HepG2 (cell line): Measurements from ENCODE around the gene SEC61B. TPM values are rescaled to one million over a fixed set of nuclear protein-coding genes. Genes with fewer than 3 reads are reported as not detected.

Experiments
- CHCHD3 ChIP-seq: sonication (generic); formaldehyde crosslinking; IDR thresholded peaks from 2 replicates; pipeline ENCODE4 v1.8.0; 2022; ENCODE audit warnings: mild to moderate bottlenecking, missing genetic modification reagents, moderate library complexity
- GZF1 ChIP-seq: sonication (generic); formaldehyde crosslinking; IDR thresholded peaks from 2 replicates; pipeline ENCODE4 v1.5.1; 2020; ENCODE audit warnings: mild to moderate bottlenecking, missing genetic modification reagents
- JDP2 ChIP-seq: sonication (generic); formaldehyde crosslinking; IDR thresholded peaks from 2 replicates; pipeline ENCODE4 v1.8.1; 2022; ENCODE audit warnings: missing genetic modification reagents, borderline replicate concordance
- MAFG ChIP-seq: sonication (generic); formaldehyde crosslinking; IDR thresholded peaks from 2 replicates; pipeline ENCODE4 v1.5.1; 2020; ENCODE audit warnings: mild to moderate bottlenecking, missing genetic modification reagents
- MTF1 ChIP-seq: sonication (generic); formaldehyde crosslinking; IDR thresholded peaks from 2 replicates; pipeline ENCODE4 v1.5.0; 2020; ENCODE audit warnings: missing genetic modification reagents
- PCBP1 ChIP-seq: fragments of 200-400 bp; formaldehyde crosslinking; IDR thresholded peaks from 2 replicates; pipeline ENCODE4 v1.6.1; 2017; ENCODE audit warnings: mild to moderate bottlenecking, low read depth, low read length, borderline replicate concordance
- PHF21A ChIP-seq: sonication (generic); formaldehyde crosslinking; IDR thresholded peaks from 2 replicates; pipeline ENCODE4 v1.5.0; 2020; ENCODE audit warnings: mild to moderate bottlenecking, missing genetic modification reagents
- POLR2AphosphoS2 ChIP-seq: IDR thresholded peaks from 2 replicates; pipeline ENCODE4 v1.6.1; 2011; ENCODE audit warnings: low read depth, low read length, improper control_type of control experiment
- RBAK ChIP-seq: sonication (generic); formaldehyde crosslinking; IDR thresholded peaks from 2 replicates; pipeline ENCODE4 v1.5.1; 2020; ENCODE audit warnings: mild to moderate bottlenecking, missing genetic modification reagents
- TEAD2 ChIP-seq: sonication (generic); formaldehyde crosslinking; IDR thresholded peaks from 2 replicates; pipeline ENCODE4 v1.9.0; 2021; ENCODE audit warnings: missing genetic modification reagents
- ZBTB21 ChIP-seq: sonication (generic); formaldehyde crosslinking; IDR thresholded peaks from 2 replicates; pipeline ENCODE4 v1.4.0; 2020; ENCODE audit warnings: missing genetic modification reagents
- ZNF382 ChIP-seq: sonication (generic); formaldehyde crosslinking; IDR thresholded peaks from 2 replicates; pipeline ENCODE4 v1.5.0; 2020; ENCODE audit warnings: missing genetic modification reagents, mild to moderate bottlenecking, borderline replicate concordance
- ZNF678 ChIP-seq: sonication (generic); formaldehyde crosslinking; IDR thresholded peaks from 2 replicates; pipeline ENCODE4 v1.4.0; 2020; ENCODE audit warnings: mild to moderate bottlenecking, missing genetic modification reagents
- ZSCAN21 ChIP-seq: sonication (generic); formaldehyde crosslinking; IDR thresholded peaks from 2 replicates; pipeline ENCODE4 v1.8.0; 2022; ENCODE audit warnings: mild to moderate bottlenecking, missing genetic modification reagents, moderate library complexity, borderline replicate concordance
- polyA plus RNA-seq, 8 experiments: library from polyadenylated mRNA; depleted of rRNA in 3 of 8; stranded (reverse) in 7 of 8; unstranded in 1 of 8; fragments of >200 nt; fragmentation: Illumina TruSeq in 4 of 8; extraction: Trizol in 4 of 8; gene quantifications; 2 replicates each; pipeline versions ENCODE4 v1.2.1 to v1.2.3, GENCODE V29; 2011 to 2016; ENCODE audit warnings: low read depth in 4 of 8, missing spikeins in 1 of 8, mixed read lengths in 1 of 8; ENCODE audit not compliant: insufficient read depth in 1 of 8
- total RNA-seq, 5 experiments: library from RNA; depleted of rRNA; stranded (reverse); fragments of >200 nt; fragmentation: Illumina TruSeq; extraction: Trizol; gene quantifications; 2 replicates each; pipeline ENCODE4 v1.2.3, GENCODE V29; 2016; ENCODE audit warnings: low read depth in 1 of 5
- TF ChIP-seq, protein P1 (sequence below): sonication (generic); formaldehyde crosslinking; IDR thresholded peaks from 2 replicates; pipeline ENCODE4 v1.4.0; 2020; ENCODE audit warnings: missing genetic modification reagents
- TF ChIP-seq, protein P2 (sequence below): IDR thresholded peaks from 2 replicates; pipeline ENCODE4 v1.6.1; 2018; ENCODE audit warnings: missing genetic modification reagents, mild to moderate bottlenecking, missing compliant biosample characterization
- TF ChIP-seq, protein P3 (sequence below): sonication (generic); formaldehyde crosslinking; IDR thresholded peaks from 2 replicates; pipeline ENCODE4 v1.4.0; 2020; ENCODE audit warnings: missing genetic modification reagents
- TF ChIP-seq, protein P4 (sequence below): sonication (generic); formaldehyde crosslinking; conservative IDR thresholded peaks from 2 replicates; pipeline ENCODE4 v1.8.1; 2023; ENCODE audit warnings: missing genetic modification reagents
- TF ChIP-seq, protein P5 (sequence below): sonication (generic); formaldehyde crosslinking; IDR thresholded peaks from 2 replicates; pipeline ENCODE4 v1.5.1; 2020; ENCODE audit warnings: mild to moderate bottlenecking, missing genetic modification reagents
- TF ChIP-seq, protein P6 (sequence below): IDR thresholded peaks from 2 replicates; pipeline ENCODE4 v1.6.1; 2012; ENCODE audit warnings: inconsistent platforms

The SEC61B gene
- total and polyA plus RNA-seq, 2 of the 13 experiments (the other 11 are each of a cell fraction or from before 2014, with no cell fraction given): 191 to 368 TPM

DNA sequence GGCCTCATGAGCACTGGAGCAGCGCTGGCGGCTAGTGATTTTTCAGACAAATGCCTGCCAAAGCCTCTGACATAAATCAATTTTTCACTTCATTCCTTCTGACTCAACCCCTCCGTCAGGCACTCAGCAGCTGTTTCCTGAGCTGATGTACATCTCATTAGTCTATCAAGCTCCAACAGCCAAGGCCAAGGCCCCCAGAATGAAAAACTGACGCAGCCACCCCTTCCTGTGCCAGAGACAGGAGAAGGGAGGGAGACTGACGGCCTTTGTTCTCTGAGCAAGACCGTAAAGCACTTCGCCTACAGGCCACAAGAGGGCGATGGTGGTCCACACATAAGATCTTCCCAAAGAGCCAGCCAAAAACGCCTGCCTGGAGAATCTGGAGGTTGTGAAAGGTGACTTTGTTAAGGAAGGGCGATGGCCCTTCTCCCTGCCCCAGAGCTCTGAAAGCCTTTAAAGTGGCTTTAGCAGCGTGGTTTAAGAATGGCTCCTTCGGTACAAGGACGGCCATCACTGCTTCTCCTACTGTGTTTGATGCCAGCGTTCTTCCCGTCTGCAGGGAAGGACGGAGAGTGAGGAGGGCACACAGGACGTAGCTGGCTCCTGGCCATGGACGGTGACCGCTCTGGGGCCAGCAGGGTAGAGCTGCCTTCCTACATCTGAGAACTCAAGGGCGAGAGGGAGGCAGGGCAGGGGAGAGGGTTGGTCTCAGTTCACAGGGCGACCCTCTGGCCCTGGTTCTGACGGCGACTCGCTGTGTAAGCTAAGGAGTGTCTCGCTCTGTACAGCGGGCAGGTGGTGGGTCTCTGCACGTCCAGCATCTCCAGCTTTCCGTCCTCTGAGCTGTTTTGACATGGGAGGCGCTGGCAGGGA, 37.4 kb upstream of the SEC61B start (continued):
- TF ChIP-seq JDP2 (CRISPR knock-in tag): no peak
- TF ChIP-seq, protein P1, sequence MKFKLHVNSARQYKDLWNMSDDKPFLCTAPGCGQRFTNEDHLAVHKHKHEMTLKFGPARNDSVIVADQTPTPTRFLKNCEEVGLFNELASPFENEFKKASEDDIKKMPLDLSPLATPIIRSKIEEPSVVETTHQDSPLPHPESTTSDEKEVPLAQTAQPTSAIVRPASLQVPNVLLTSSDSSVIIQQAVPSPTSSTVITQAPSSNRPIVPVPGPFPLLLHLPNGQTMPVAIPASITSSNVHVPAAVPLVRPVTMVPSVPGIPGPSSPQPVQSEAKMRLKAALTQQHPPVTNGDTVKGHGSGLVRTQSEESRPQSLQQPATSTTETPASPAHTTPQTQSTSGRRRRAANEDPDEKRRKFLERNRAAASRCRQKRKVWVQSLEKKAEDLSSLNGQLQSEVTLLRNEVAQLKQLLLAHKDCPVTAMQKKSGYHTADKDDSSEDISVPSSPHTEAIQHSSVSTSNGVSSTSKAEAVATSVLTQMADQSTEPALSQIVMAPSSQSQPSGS (CRISPR knock-in tag): no peak
- no peak for TF ChIP-seq POLR2AphosphoS2
- TF ChIP-seq, protein P2, sequence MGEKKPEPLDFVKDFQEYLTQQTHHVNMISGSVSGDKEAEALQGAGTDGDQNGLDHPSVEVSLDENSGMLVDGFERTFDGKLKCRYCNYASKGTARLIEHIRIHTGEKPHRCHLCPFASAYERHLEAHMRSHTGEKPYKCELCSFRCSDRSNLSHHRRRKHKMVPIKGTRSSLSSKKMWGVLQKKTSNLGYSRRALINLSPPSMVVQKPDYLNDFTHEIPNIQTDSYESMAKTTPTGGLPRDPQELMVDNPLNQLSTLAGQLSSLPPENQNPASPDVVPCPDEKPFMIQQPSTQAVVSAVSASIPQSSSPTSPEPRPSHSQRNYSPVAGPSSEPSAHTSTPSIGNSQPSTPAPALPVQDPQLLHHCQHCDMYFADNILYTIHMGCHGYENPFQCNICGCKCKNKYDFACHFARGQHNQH (CRISPR knock-in tag): peak; percentile 52; the same call in 1 of the 2 replicates
- TF ChIP-seq ZBTB21 (CRISPR knock-in tag): no peak
- TF ChIP-seq RBAK (CRISPR knock-in tag): no peak; the same call in 1 of the 2 replicates
- TF ChIP-seq MTF1: no peak
- TF ChIP-seq GZF1 (CRISPR knock-in tag): no peak
- TF ChIP-seq PCBP1: no peak
- TF ChIP-seq, protein P3, sequence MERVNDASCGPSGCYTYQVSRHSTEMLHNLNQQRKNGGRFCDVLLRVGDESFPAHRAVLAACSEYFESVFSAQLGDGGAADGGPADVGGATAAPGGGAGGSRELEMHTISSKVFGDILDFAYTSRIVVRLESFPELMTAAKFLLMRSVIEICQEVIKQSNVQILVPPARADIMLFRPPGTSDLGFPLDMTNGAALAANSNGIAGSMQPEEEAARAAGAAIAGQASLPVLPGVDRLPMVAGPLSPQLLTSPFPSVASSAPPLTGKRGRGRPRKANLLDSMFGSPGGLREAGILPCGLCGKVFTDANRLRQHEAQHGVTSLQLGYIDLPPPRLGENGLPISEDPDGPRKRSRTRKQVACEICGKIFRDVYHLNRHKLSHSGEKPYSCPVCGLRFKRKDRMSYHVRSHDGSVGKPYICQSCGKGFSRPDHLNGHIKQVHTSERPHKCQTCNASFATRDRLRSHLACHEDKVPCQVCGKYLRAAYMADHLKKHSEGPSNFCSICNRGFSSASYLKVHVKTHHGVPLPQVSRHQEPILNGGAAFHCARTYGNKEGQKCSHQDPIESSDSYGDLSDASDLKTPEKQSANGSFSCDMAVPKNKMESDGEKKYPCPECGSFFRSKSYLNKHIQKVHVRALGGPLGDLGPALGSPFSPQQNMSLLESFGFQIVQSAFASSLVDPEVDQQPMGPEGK: no peak
- no peak for TF ChIP-seq ZNF678 (CRISPR knock-in tag)
- TF ChIP-seq, protein P4, sequence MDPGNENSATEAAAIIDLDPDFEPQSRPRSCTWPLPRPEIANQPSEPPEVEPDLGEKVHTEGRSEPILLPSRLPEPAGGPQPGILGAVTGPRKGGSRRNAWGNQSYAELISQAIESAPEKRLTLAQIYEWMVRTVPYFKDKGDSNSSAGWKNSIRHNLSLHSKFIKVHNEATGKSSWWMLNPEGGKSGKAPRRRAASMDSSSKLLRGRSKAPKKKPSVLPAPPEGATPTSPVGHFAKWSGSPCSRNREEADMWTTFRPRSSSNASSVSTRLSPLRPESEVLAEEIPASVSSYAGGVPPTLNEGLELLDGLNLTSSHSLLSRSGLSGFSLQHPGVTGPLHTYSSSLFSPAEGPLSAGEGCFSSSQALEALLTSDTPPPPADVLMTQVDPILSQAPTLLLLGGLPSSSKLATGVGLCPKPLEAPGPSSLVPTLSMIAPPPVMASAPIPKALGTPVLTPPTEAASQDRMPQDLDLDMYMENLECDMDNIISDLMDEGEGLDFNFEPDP (CRISPR knock-in tag): no peak
- no peak for TF ChIP-seq PHF21A (CRISPR knock-in tag)
- TF ChIP-seq, protein P5, sequence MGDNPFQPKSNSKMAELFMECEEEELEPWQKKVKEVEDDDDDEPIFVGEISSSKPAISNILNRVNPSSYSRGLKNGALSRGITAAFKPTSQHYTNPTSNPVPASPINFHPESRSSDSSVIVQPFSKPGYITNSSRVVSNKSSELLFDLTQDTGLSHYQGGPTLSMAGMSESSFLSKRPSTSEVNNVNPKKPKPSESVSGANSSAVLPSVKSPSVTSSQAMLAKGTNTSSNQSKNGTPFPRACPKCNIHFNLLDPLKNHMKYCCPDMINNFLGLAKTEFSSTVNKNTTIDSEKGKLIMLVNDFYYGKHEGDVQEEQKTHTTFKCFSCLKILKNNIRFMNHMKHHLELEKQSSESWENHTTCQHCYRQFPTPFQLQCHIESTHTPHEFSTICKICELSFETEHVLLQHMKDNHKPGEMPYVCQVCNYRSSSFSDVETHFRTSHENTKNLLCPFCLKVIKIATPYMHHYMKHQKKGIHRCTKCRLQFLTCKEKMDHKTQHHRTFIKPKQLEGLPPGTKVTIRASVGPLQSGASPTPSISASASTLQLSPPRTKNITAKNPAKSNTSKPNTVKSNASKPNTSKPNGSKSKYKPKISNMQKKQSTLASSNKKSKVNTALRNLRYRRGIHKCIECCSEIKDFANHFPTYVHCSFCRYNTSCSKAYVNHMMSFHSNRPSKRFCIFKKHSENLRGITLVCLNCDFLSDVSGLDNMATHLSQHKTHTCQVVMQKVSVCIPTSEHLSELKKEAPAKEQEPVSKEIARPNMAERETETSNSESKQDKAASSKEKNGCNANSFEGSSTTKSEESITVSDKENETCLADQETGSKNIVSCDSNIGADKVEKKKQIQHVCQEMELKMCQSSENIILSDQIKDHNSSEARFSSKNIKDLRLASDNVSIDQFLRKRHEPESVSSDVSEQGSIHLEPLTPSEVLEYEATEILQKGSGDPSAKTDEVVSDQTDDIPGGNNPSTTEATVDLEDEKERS (CRISPR knock-in tag): 0 out of 2 replicates have a peak, but pooled peaks have one; percentile 31
- TF ChIP-seq MAFG: no peak
- TF ChIP-seq ZNF382 (CRISPR knock-in tag): no peak
- TF ChIP-seq, protein P6, sequence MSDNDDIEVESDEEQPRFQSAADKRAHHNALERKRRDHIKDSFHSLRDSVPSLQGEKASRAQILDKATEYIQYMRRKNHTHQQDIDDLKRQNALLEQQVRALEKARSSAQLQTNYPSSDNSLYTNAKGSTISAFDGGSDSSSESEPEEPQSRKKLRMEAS: no peak; the same call in 1 of the 2 replicates
- no peak for TF ChIP-seq ZSCAN21 (CRISPR knock-in tag)
- no peak for TF ChIP-seq CHCHD3 (CRISPR knock-in tag)
- TF ChIP-seq TEAD2: no peak
